ENCODE results near the gene UCP3. TPM values are rescaled to one million over a fixed set of nuclear protein-coding genes. Genes with fewer than 3 reads are reported as not detected.
"Not testable (repeated sequence)": the region's sequence is repeated elsewhere in the genome, so short reads cannot be mapped to it uniquely, and the experiment has no call there.

Gene UCP3
- total RNA-seq, 2 donors from 2014 or later: 1.9 to 3.5 TPM

DNA sequence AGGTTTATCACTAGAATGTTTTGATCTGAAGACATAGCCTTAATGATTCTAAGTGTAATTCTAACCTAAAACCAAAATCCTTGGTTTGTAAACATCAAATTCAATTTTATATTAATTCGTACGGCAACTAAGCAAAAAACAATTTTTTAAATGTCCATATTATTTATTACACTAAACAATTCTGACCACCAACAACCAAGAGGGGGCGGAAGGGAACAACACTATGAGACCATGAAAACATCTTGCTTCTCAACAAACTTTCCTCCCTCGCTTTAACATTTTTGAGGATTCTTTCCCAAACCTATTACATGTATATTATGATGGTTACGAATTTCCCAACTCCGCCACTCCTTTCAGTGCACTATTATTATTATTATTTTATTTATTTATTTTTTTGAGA, 19.7 kb downstream of the UCP3 start:
- no peak for DNase-seq
- Mint-ChIP-seq H3K4me3 (no peak overlapping the region), H3K9me3 (no peaks in the 10 kb centered on the region), H3K4me1 (no peaks in the 10 kb centered on the region), H3K27ac (no peak overlapping the region), H3K36me3 (ENCODE audit: low read depth) (no peaks in the 10 kb centered on the region), H3K27me3 (ENCODE audit: insufficient read depth) (peaks cover 2% of the 10 kb centered on the region)
- Histone ChIP-seq H3K36me3 (ENCODE audit: control insufficient read depth, insufficient read depth, low read length) (no peaks in the 10 kb centered on the region), H3K4me3 (ENCODE audit: low read length) (no peak overlapping the region), H3K27me3 (ENCODE audit: control insufficient read depth, insufficient read depth, low read length, poor library complexity, severe bottlenecking) (no peaks in the 10 kb centered on the region), H3K9me3 (ENCODE audit: control insufficient read depth, low read length) (no peaks in the 10 kb centered on the region), H3K4me1 (ENCODE audit: control insufficient read depth, insufficient read depth, low read length) (no peaks in the 10 kb centered on the region), H3K27ac (ENCODE audit: low read depth, low read length) (no peak overlapping the region), H3K9ac (ENCODE audit: extremely low read depth, low read length, poor library complexity, severe bottlenecking) (no peak overlapping the region)
- WGBS, 2 experiments (ENCODE audit: insufficient coverage in 1 of 2, insufficient read length in 1 of 2): 86 to 90% methylated on average over 3 to 4 of the region's 6 CpGs
- TF ChIP-seq CTCF (conservative IDR thresholded peaks at IDR 0.05): peak; percentile 31

- Histone ChIP-seq H3K4me3 (ENCODE audit: low read length) (no peak overlapping the region), H3K9me3 (ENCODE audit: control insufficient read depth, low read length) (no peaks in the 10 kb centered on the region), H3K27me3 (ENCODE audit: control insufficient read depth, insufficient read depth, low read length, poor library complexity, severe bottlenecking) (no peaks in the 10 kb centered on the region), H3K36me3 (ENCODE audit: control insufficient read depth, insufficient read depth, low read length) (no peaks in the 10 kb centered on the region), H3K9ac (ENCODE audit: extremely low read depth, low read length, poor library complexity, severe bottlenecking) (no peak overlapping the region), H3K4me1 (ENCODE audit: control insufficient read depth, insufficient read depth, low read length) (no peaks in the 10 kb centered on the region), H3K27ac (ENCODE audit: low read depth, low read length) (no peak overlapping the region)
- WGBS, 2 experiments (ENCODE audit: insufficient coverage in 1 of 2, insufficient read length in 1 of 2): 91 to 100% methylated on average over 1 to 7 of the region's 7 CpGs
- no peaks in the 10 kb centered on the region for H3K36me3 Mint-ChIP-seq (ENCODE audit: low read depth)
- H3K4me1 Mint-ChIP-seq: peaks cover 4% of the 10 kb centered on the region
- peaks cover 5% of the 10 kb centered on the region for H3K27me3 Mint-ChIP-seq (ENCODE audit: insufficient read depth)
- no peak for DNase-seq
- no peak for TF ChIP-seq CTCF (conservative IDR thresholded peaks at IDR 0.05)
- H3K4me3 Mint-ChIP-seq: no peak overlapping the region
- no peaks in the 10 kb centered on the region for H3K9me3 Mint-ChIP-seq
- no peak overlapping the region for H3K27ac Mint-ChIP-seq
Measured at GRCh38 chr11:73988227-73988626, 20.7 kb downstream of the UCP3 start.

DNA sequence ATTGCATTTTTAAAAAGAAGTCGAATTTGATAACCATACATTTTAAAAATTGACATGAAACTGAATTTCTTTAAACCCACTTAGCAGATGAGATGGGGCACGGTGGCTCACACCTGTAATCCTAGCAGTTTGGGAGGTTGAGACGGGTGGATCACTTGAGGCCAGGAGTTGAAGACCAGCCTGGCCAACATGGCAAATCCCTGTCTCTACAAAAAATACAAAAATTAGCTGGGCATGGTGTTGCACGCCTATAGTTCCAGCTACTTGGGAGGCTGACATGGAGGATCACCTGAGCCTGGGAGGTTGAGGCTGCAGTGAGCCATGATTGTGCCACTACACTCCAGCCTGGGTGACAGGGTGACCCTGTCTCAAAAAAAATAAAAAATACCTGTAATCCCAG, 23.2 kb downstream of the UCP3 start:
- not testable (repeated sequence) for H3K4me1 ChIP-seq (ENCODE audit: control insufficient read depth, insufficient read depth, low read length); H3K4me3 Mint-ChIP-seq; DNase-seq; H3K36me3 Mint-ChIP-seq (ENCODE audit: low read depth); H3K27ac Mint-ChIP-seq; H3K9me3 ChIP-seq (ENCODE audit: control insufficient read depth, low read length); H3K27me3 Mint-ChIP-seq (ENCODE audit: insufficient read depth); H3K4me3 ChIP-seq (ENCODE audit: low read length); H3K9me3 Mint-ChIP-seq; H3K36me3 ChIP-seq (ENCODE audit: control insufficient read depth, insufficient read depth, low read length); H3K27me3 ChIP-seq (ENCODE audit: control insufficient read depth, insufficient read depth, low read length, poor library complexity, severe bottlenecking); H3K9ac ChIP-seq (ENCODE audit: extremely low read depth, low read length, poor library complexity, severe bottlenecking); H3K27ac ChIP-seq (ENCODE audit: low read depth, low read length)
- peaks cover 21% of the 10 kb centered on the region for H3K4me1 Mint-ChIP-seq
- WGBS, 2 experiments (ENCODE audit: insufficient coverage in 1 of 2, insufficient read length in 1 of 2): 84 to 93% methylated on average over 3 to 4 of the region's 4 CpGs
